ENCODE results near the gene LARP4. TPM values are rescaled to one million over a fixed set of nuclear protein-coding genes. Genes with fewer than 3 reads are reported as not detected.
"Not testable (repeated sequence)": the region's sequence is repeated elsewhere in the genome, so short reads cannot be mapped to it uniquely, and the experiment has no call there.

Gene LARP4
- total and polyA plus RNA-seq, 8 donors = 6.2 to 38.5 (median 29.6) TPM

- H3K27ac ChIP-seq = no peak overlapping the region
- WGBS, 2 donors = 92 to 94% methylated on average over 9 of the region's 9 CpGs
- no peaks in the 10 kb centered on the region for H3K9me3 ChIP-seq
- DNase-seq (no peak), FAIRE-seq (no peak), ATAC-seq (no peak)
- H3K4me1 ChIP-seq = peaks cover 0 to 9% (median 3%) of the 10 kb centered on the region in 3 donors
- TF ChIP-seq CTCF (IDR thresholded peaks at IDR 0.05) = no peak
- no peak overlapping the region for H3K4me3 ChIP-seq
- H3K27me3 ChIP-seq = no peaks in the 10 kb centered on the region
- intact Hi-C loops (cut with DNase I) = no loop called here
- H3K36me3 ChIP-seq = no peaks in the 10 kb centered on the region
These were observed 10.5 kb downstream of the LARP4 start for GRCh38 chr12:50411051-50411660.

DNA sequence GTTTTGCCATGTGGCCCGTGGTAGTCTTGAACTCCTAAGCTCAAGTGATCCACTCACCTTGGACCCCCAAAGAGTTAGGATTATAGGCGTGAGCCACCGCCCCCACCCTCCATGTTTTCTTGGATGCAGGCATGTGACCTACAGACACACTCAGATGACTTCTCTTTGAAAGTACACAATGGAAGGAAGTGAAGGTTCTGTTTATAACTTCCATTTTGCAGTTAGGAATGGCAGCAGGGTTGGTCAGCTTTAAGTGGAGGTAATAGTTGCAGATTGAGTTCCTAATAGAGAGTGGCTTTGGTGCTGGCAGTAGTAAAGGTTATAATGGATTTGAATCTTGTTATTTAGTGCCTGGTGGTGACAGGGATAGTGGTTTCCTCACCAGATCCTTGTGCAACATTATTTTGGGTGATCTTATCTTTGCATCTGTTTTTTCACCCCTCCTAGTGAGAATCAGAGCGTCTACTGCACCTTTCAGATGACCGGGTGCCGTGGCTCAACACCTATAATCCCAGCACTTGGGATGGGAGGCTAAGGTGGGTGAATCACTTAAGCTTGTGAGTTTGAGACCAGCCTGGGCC lies 15.3 kb downstream of the LARP4 start:
- no peak for TF ChIP-seq CTCF (IDR thresholded peaks at IDR 0.05)
- no peaks in the 10 kb centered on the region for H3K9me3 ChIP-seq
- DNase-seq (no peak), ATAC-seq (no peak), FAIRE-seq (no peak)
- H3K27ac ChIP-seq = no peak overlapping the region
- intact Hi-C loops (cut with DNase I) = no loop called here
- 92 to 95% methylated on average over 6 of the region's 6 CpGs for whole genome bisulfite sequencing, 2 donors
- no peaks in the 10 kb centered on the region for H3K4me1 ChIP-seq
- H3K27me3 ChIP-seq = no peaks in the 10 kb centered on the region
- no peaks in the 10 kb centered on the region for H3K36me3 ChIP-seq
- no peak overlapping the region for H3K4me3 ChIP-seq

DNA sequence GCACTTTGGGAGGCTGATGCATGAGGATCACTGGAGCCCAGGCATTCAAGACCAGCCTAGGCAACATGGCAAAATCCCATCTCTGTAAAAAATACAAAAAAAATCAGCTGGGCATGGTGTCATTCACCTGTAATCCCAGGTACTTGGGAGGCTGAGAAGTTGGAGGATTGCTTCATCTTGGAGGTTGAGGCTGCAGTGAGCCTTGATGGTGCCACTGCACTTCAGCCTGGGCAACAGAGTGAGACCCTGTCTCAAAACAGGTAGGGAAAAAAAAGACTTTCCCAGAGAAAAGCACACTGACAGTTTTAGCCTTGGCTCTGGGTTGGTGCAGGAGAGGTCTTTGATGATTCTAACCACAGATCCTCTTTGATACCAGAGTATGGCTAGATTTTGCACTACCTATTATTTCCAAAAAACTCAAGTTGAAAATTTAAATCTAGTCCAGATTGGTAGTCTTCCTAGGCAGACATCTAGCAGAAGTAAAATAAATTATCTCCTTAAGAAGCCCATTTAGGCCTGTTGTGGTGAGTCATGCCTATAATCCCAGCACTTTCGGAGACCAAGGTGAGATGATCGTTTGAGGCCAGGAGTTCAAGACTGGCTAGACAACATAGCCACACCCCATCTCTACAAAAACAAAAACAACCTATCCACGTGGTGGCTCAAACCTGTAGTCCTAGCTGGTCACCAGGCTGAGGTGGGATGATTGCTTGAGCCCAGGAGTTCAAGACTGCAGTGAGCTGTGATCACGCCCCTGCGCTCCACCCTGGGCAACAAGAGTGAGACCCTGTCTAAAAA lies 18.6 kb downstream of the LARP4 start:
- FAIRE-seq (no peak), ATAC-seq (no peak), DNase-seq (no peak)
- no peak overlapping the region for H3K4me3 ChIP-seq
- no peaks in the 10 kb centered on the region for H3K27me3 ChIP-seq
- H3K36me3 ChIP-seq = no peaks in the 10 kb centered on the region
- no peak overlapping the region for H3K27ac ChIP-seq
- no peaks in the 10 kb centered on the region for H3K9me3 ChIP-seq
- no peaks in the 10 kb centered on the region for H3K4me1 ChIP-seq
- intact Hi-C loops (cut with DNase I) = no loop called here
- WGBS, 2 donors = 76 to 78% methylated on average over 5 of the region's 5 CpGs
- no peak for TF ChIP-seq CTCF (IDR thresholded peaks at IDR 0.05)

DNA sequence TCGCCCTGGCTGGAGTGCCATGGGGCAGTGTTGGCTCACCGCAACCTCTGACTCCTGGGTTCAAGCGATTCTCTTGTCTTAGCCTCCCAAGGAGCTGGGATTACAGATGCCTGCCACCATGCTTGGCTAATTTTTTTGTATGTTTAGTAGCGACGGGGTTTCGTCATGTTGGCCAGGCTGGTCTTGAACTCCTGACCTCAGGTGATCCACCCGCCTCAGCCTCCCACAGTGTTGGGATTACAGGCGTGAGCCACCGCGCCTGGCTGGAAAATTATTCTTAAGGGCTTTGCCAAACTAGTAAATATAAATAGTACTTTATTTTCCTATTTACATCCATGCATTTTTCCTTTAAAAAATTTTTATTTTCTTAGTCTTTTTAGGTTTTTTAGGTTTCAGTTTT lies 22.2 kb downstream of the LARP4 start:
- 94 to 96% methylated on average over 10 of the region's 10 CpGs for WGBS, 2 donors

GRCh38 chr12:50423342-50423741 lies 22.7 kb downstream of the LARP4 start:
- WGBS, 2 donors = 91 to 98% methylated on average over 10 of the region's 10 CpGs
- ATAC-seq; DNase-seq; H3K36me3 ChIP-seq; H3K27me3 ChIP-seq; H3K9me3 ChIP-seq; H3K27ac ChIP-seq; H3K4me1 ChIP-seq; FAIRE-seq; intact Hi-C loops (cut with DNase I); H3K4me3 ChIP-seq: not testable (repeated sequence)

More for the DNA sequence above, 22.2 kb downstream of the LARP4 start:
- H3K9me3 ChIP-seq; intact Hi-C loops (cut with DNase I); H3K27me3 ChIP-seq; FAIRE-seq; H3K36me3 ChIP-seq; ATAC-seq; DNase-seq; H3K4me3 ChIP-seq; H3K4me1 ChIP-seq; H3K27ac ChIP-seq: not testable (repeated sequence)

Data from pancreas (tissue), 10 donors.